PFSK-1 (cell line): ENCODE measurements around the gene MST1.

Experiments used
- FOXP2 ChIP-seq: optimal IDR thresholded peaks from 2 replicates; pipeline ENCODE3; 2011; ENCODE audit warnings: borderline replicate concordance, control low read depth, inconsistent platforms; ENCODE audit not compliant: insufficient read depth; ENCODE audit errors: extremely low read length, extremely low read depth
- POLR2AphosphoS5 ChIP-seq: IDR thresholded peaks from 2 replicates; pipeline ENCODE4 v1.6.1; 2012; ENCODE audit warnings: low read depth, mild to moderate bottlenecking, control low read depth, low read length, moderate library complexity
- SIN3A ChIP-seq: IDR thresholded peaks from 2 replicates; pipeline ENCODE4 v1.6.1; 2012; ENCODE audit warnings: mild to moderate bottlenecking, low read length, moderate library complexity, borderline replicate concordance; ENCODE audit not compliant: insufficient read depth
- TAF1 ChIP-seq: IDR thresholded peaks from 2 replicates; pipeline ENCODE4 v1.6.1; 2012; ENCODE audit warnings: low read length, control low read depth, borderline replicate concordance; ENCODE audit not compliant: insufficient read depth
- TF ChIP-seq, protein P1 (sequence below), 2 experiments: IDR thresholded peaks; 2 replicates each; pipeline versions ENCODE4 v1.6.1 to v1.8.0; 2011 to 2012; ENCODE audit warnings: low read depth in 2 of 2, low read length in 2 of 2, control low read depth in 1 of 2, inconsistent platforms in 1 of 2, mild to moderate bottlenecking in 1 of 2, moderate library complexity in 1 of 2; ENCODE audit not compliant: insufficient read depth in 1 of 2

MST1 gene

GRCh38 chr3:49654176-49654825 lies 35.0 kb downstream of the MST1 start:
- TF ChIP-seq, protein P1, sequence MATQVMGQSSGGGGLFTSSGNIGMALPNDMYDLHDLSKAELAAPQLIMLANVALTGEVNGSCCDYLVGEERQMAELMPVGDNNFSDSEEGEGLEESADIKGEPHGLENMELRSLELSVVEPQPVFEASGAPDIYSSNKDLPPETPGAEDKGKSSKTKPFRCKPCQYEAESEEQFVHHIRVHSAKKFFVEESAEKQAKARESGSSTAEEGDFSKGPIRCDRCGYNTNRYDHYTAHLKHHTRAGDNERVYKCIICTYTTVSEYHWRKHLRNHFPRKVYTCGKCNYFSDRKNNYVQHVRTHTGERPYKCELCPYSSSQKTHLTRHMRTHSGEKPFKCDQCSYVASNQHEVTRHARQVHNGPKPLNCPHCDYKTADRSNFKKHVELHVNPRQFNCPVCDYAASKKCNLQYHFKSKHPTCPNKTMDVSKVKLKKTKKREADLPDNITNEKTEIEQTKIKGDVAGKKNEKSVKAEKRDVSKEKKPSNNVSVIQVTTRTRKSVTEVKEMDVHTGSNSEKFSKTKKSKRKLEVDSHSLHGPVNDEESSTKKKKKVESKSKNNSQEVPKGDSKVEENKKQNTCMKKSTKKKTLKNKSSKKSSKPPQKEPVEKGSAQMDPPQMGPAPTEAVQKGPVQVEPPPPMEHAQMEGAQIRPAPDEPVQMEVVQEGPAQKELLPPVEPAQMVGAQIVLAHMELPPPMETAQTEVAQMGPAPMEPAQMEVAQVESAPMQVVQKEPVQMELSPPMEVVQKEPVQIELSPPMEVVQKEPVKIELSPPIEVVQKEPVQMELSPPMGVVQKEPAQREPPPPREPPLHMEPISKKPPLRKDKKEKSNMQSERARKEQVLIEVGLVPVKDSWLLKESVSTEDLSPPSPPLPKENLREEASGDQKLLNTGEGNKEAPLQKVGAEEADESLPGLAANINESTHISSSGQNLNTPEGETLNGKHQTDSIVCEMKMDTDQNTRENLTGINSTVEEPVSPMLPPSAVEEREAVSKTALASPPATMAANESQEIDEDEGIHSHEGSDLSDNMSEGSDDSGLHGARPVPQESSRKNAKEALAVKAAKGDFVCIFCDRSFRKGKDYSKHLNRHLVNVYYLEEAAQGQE (IDR thresholded peaks at IDR 0.05; ENCODE audit: insufficient read depth in 1 of 2, low read depth in 2 of 2, low read length in 2 of 2): no peak
- no peak for TF ChIP-seq FOXP2
- TF ChIP-seq POLR2AphosphoS5: no peak
- no peak for TF ChIP-seq TAF1
- TF ChIP-seq SIN3A: no peak

DNA sequence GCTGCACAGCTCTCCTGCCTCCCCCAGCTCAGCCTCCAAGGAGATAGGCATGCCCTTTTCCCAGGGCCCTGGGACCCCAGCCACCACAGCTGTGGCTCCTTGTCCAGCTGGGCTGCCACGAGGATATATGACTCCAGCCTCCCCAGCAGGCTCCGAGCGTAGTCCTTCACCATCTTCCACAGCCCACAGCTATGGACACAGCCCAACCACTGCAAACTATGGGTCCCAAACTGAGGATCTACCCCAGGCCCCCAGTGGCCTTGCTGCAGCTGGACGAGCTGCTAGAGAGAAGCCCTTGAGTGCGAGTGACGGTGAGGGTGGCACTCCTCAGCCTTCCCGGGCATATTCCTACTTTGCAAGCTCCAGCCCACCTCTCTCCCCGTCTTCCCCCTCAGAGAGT lies 35.7 kb downstream of the MST1 start:
- TF ChIP-seq POLR2AphosphoS5 (no peak), SIN3A (no peak), FOXP2 (no peak), TAF1 (no peak)
- TF ChIP-seq, protein P1 (IDR thresholded peaks at IDR 0.05; ENCODE audit: insufficient read depth in 1 of 2, low read depth in 2 of 2, low read length in 2 of 2): no peak

- no peak for TF ChIP-seq POLR2AphosphoS5
- TF ChIP-seq SIN3A: no peak
- no peak for TF ChIP-seq TAF1
- TF ChIP-seq, protein P1 (IDR thresholded peaks at IDR 0.05; ENCODE audit: insufficient read depth in 1 of 2, low read depth in 2 of 2, low read length in 2 of 2): no peak
- TF ChIP-seq FOXP2: no peak
Measured at GRCh38 chr3:49652903-49653415, 36.3 kb downstream of the MST1 start.

GRCh38 chr3:49652218-49652902 lies 36.9 kb downstream of the MST1 start:
- TF ChIP-seq SIN3A: no peak

DNA sequence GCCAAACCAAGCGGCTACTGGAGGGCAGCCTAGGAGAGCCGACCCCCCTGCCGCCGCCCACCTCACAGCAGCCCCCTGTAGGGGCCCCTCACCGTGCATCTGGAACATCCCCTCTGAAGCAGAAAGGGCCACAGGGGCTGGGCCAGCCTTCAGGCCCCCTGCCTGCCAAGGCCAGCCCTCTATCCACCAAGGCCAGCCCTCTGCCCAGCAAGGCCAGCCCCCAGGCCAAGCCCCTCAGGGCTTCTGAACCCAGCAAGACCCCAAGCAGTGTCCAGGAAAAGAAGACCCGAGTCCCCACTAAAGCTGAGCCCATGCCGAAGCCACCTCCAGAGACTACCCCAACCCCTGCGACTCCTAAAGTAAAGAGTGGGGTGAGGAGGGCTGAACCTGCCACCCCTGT lies 38.6 kb downstream of the MST1 start:
- no peak for TF ChIP-seq SIN3A
- no peak for TF ChIP-seq POLR2AphosphoS5
- TF ChIP-seq FOXP2: no peak

DNA sequence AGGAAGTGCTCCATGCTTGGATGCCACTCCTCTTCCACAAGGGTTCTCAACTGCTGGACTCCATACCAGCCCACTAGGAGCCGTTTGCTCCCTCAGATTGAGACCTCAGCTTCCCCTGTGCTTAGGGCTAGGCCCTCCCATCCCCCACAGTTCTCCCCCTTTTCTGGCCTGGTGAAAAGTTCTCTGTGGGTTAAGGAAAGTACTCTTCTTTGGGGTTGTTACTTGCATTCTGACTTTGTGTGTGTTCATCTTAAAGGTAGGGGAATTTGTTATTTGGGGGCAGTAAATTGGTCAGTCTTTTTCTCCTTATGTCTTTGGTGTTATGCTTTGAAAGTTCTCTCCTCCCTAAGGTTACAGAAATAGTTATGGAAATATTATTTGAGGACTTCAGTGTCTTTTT lies 39.1 kb downstream of the MST1 start:
- TF ChIP-seq FOXP2 (no peak), SIN3A (no peak), TAF1 (no peak), POLR2AphosphoS5 (no peak)
- TF ChIP-seq, protein P1 (IDR thresholded peaks at IDR 0.05; ENCODE audit: insufficient read depth in 1 of 2, low read depth in 2 of 2, low read length in 2 of 2): no peak
